Measurements from ENCODE around the gene MDP1. TPM values are rescaled to one million over a fixed set of nuclear protein-coding genes. Genes with fewer than 3 reads are reported as not detected.

The MDP1 gene
- total and polyA plus RNA-seq, 3 experiments from 2014 or later: 15.5 to 25.8 (median 16.2) TPM

GRCh38 chr14:24238123-24238522 is 22.3 kb upstream of the MDP1 start:
- H3K27ac ChIP-seq (ENCODE audit: low read depth, low read length): no peak overlapping the region
- peaks cover 0 to 2% of the 10 kb centered on the region in 2 donors for H3K27me3 Mint-ChIP-seq
- no peaks in the 10 kb centered on the region for H3K27me3 ChIP-seq (ENCODE audit: insufficient read depth, low read length, poor library complexity, severe bottlenecking)
- H3K36me3 ChIP-seq (ENCODE audit: insufficient read depth, low read length): peaks cover 70% of the 10 kb centered on the region
- no peaks in the 10 kb centered on the region for H3K9me3 ChIP-seq (ENCODE audit: low read length)
- ChIA-PET CTCF (interaction anchor here (1.5 to 12.1 kb wide), 4 partner anchors 22 to 193 kb away, joined by 6 to 146 read pairs (median 6); partner anchors contain the start of genes CIDEB, LTB4R, LTB4R2 and MDP1), POLR2A (interaction anchor here (0.7 to 1.4 kb wide), 3 partner anchors 25 to 128 kb away, joined by 3 read pairs; partner anchors contain the start of gene CHMP4A)
- peaks cover 4 to 81% (median 25%) of the 10 kb centered on the region in 3 donors for H3K36me3 Mint-ChIP-seq
- peaks cover 62% of the 10 kb centered on the region for H3K4me1 ChIP-seq (ENCODE audit: insufficient read depth, low read length)
- H3K4me3 Mint-ChIP-seq: peak overlapping the region in 1 of 7 donors; percentile 96
- H3K9me3 Mint-ChIP-seq: no peaks in the 10 kb centered on the region
- peaks cover 76 to 96% (median 91%) of the 10 kb centered on the region in 3 donors for H3K4me1 Mint-ChIP-seq
- DNase-seq: no peak
- peak overlapping the region in 7 of 8 donors; percentile 13 to 99 (median 44) for H3K27ac Mint-ChIP-seq
- H3K4me3 ChIP-seq (ENCODE audit: low read length): no peak overlapping the region

DNA sequence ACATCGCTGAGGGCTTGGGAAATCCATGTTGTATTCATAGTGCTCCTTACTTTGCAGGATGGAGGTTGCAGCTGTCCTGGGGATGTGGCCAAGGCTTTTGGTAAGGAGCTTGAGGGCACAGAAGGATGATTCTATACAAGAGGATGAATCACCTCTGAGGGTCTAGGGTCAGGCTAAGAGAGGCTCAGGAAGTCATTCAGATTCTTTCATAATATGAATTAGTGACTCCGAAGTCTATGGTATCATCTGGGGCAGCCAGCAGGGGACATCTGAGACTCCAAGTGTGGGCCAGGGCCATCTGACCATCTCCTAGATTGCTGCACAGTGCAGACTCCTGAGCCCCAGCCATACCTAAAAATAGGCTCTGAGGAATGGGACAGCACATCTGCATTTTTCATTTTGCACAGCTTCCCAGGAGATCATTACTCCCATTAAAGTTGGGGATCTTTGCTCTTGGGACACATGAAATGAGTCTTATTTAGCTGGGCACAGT is 21.6 kb upstream of the MDP1 start:
- no peaks in the 10 kb centered on the region for H3K9me3 Mint-ChIP-seq
- peaks cover 63% of the 10 kb centered on the region for H3K4me1 ChIP-seq (ENCODE audit: insufficient read depth, low read length)
- H3K4me3 Mint-ChIP-seq: peak overlapping the region in 2 of 7 donors; percentile 27 to 96
- DNase-seq: no peak
- ChIA-PET POLR2A (interaction anchor here (0.9 to 1.4 kb wide), 2 partner anchors 24 to 127 kb away, joined by 3 read pairs; partner anchors contain the start of gene CHMP4A), CTCF (interaction anchor here (1.5 to 12.1 kb wide), 4 partner anchors 22 to 194 kb away, joined by 6 to 146 read pairs (median 6); partner anchors contain the start of genes CIDEB, LTB4R, LTB4R2 and MDP1)
- peaks cover 70% of the 10 kb centered on the region for H3K36me3 ChIP-seq (ENCODE audit: insufficient read depth, low read length)
- H3K9me3 ChIP-seq (ENCODE audit: low read length): no peaks in the 10 kb centered on the region
- H3K4me3 ChIP-seq (ENCODE audit: low read length): no peak overlapping the region
- peaks cover 4 to 84% (median 25%) of the 10 kb centered on the region in 3 donors for H3K36me3 Mint-ChIP-seq
- H3K27ac ChIP-seq (ENCODE audit: low read depth, low read length): no peak overlapping the region
- no peaks in the 10 kb centered on the region for H3K27me3 ChIP-seq (ENCODE audit: insufficient read depth, low read length, poor library complexity, severe bottlenecking)
- H3K27me3 Mint-ChIP-seq: peaks cover 0 to 2% of the 10 kb centered on the region in 2 donors
- H3K27ac Mint-ChIP-seq: peak overlapping the region in 6 of 8 donors; percentile 9 to 99 (median 68)
- peaks cover 76 to 94% (median 92%) of the 10 kb centered on the region in 3 donors for H3K4me1 Mint-ChIP-seq

GRCh38 chr14:24236689-24237462 is 21.0 kb upstream of the MDP1 start:
- Histone ChIP-seq H3K27me3 (ENCODE audit: insufficient read depth, low read length, poor library complexity, severe bottlenecking) (no peaks in the 10 kb centered on the region), H3K4me3 (ENCODE audit: low read length) (no peak overlapping the region), H3K4me1 (ENCODE audit: insufficient read depth, low read length) (peaks cover 62% of the 10 kb centered on the region), H3K27ac (ENCODE audit: low read depth, low read length) (no peak overlapping the region), H3K9me3 (ENCODE audit: low read length) (no peaks in the 10 kb centered on the region), H3K36me3 (ENCODE audit: insufficient read depth, low read length) (peaks cover 70% of the 10 kb centered on the region)
- peaks cover 4 to 83% (median 25%) of the 10 kb centered on the region in 3 donors for H3K36me3 Mint-ChIP-seq
- peak overlapping the region in 4 of 8 donors; percentile 60 to 99 (median 80) for H3K27ac Mint-ChIP-seq
- H3K4me1 Mint-ChIP-seq: peaks cover 72 to 92% (median 91%) of the 10 kb centered on the region in 3 donors
- ChIA-PET CTCF (interaction anchor here (1.5 to 12.1 kb wide), 3 partner anchors 21 to 72 kb away, joined by 6 to 146 read pairs (median 6); partner anchors contain the start of genes CIDEB, LTB4R, LTB4R2 and MDP1), POLR2A (interaction anchor here (1.4 kb wide), 1 partner anchor 24 kb away, joined by 3 read pairs; the partner anchor contains the start of gene CHMP4A)
- no peaks in the 10 kb centered on the region for H3K9me3 Mint-ChIP-seq
- DNase-seq: no peak
- H3K4me3 Mint-ChIP-seq: peak overlapping the region in 2 of 7 donors; percentile 27 to 96
- peaks cover 0 to 2% of the 10 kb centered on the region in 2 donors for H3K27me3 Mint-ChIP-seq

DNA sequence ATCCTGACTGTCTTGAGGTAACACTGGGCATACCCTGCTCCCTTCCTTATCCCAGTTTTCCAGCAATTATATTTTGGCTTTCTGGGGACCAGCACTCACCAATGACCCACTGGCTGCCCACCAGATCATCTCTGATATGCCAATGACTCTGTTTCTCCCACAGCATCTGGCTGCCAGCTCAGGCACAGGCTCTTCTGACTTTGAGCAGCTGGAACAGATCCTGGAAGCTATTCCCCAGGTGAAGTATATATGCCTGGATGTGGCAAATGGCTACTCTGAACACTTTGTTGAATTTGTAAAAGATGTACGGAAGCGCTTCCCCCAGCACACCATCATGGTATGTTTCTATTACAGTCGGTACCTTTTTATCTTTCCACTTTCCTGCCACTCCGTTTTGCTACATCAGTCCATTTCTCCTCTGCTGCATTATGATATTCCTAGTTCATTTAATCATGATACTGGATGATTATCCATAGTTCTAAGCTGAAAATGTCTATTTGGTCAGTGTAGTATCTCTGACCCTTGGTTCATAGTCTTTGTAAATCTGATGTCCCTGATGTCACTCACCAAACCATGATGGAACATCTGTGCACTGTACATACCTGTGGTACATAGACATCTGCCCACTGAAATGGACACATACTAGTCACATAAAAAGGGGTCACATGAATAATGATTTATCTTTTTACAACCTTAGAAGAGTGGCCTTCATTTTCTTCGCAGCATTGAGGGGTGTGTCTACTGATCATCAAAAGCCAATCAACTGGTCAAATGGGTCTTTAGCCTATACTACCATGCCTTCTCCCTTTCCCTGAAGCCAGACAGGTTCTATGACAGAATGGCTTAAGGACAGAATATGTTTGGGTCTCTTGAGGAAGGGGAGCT is 20.2 kb upstream of the MDP1 start:
- Histone ChIP-seq H3K9me3 (ENCODE audit: low read length) (no peaks in the 10 kb centered on the region), H3K4me3 (ENCODE audit: low read length) (no peak overlapping the region), H3K27me3 (ENCODE audit: insufficient read depth, low read length, poor library complexity, severe bottlenecking) (no peaks in the 10 kb centered on the region), H3K27ac (ENCODE audit: low read depth, low read length) (no peak overlapping the region), H3K36me3 (ENCODE audit: insufficient read depth, low read length) (peaks cover 70% of the 10 kb centered on the region), H3K4me1 (ENCODE audit: insufficient read depth, low read length) (peaks cover 62% of the 10 kb centered on the region)
- peak overlapping the region in 2 of 7 donors; percentile 7 to 96 for H3K4me3 Mint-ChIP-seq
- ChIA-PET POLR2A (interaction anchor here (1.4 kb wide), 1 partner anchor 23 kb away, joined by 3 read pairs; the partner anchor contains the start of gene CHMP4A), CTCF (interaction anchor here (1.0 to 12.1 kb wide), 4 partner anchors 20 to 195 kb away, joined by 3 to 146 read pairs (median 5); partner anchors contain the start of genes CIDEB, LTB4R, LTB4R2 and MDP1)
- H3K27me3 Mint-ChIP-seq: peaks cover 0 to 2% of the 10 kb centered on the region in 2 donors
- no peak for DNase-seq
- H3K27ac Mint-ChIP-seq: peak overlapping the region in 7 of 8 donors; percentile 20 to 99 (median 77)
- peaks cover 77 to 94% (median 91%) of the 10 kb centered on the region in 3 donors for H3K4me1 Mint-ChIP-seq
- peaks cover 4 to 84% (median 25%) of the 10 kb centered on the region in 3 donors for H3K36me3 Mint-ChIP-seq
- H3K9me3 Mint-ChIP-seq: no peaks in the 10 kb centered on the region

DNA sequence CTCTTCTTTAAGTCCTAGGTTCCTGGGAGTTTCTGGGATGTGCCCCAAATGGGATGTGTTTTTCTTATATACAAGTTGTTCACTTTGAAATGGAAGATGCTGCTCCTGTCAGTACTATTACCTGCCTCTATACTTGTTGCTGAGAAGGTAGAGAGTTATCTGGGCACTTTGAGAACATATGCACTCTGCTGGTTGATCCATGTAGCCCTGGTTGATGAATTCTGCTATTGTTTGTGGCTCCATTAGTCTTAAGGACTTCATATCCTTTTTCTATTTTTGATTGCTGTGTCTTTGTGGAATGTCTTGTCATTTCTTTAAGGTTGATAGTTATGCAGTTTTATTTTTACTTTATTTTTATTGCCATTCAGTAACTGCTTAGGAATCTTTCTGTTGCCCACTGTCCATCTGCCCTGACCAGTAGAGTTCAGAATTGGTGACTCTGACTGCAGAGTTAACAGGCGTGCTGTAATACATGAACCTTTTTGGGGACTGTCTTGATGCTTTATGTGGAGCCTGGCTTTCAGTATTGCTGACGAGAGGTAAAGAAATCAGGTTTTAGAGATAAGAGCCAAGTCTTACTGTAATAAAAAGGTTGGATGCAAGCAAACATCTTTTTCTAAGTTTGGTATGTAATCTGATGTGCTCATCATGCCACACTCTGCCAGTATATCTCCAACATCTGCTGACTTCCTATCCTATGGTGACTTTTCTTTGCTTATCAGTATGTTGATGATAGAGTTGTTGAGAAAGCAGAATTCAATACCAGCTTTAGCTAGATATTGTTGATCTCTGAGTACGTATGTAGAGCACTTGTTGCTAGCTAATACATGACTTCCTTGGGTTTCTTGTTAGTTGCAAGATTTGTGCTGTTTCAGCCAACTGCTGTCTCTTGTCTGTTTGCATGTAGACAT is 18.5 kb upstream of the MDP1 start:
- Mint-ChIP-seq H3K27me3 (no peaks in the 10 kb centered on the region), H3K4me1 (peaks cover 61 to 80% (median 78%) of the 10 kb centered on the region in 3 donors), H3K4me3 (peak overlapping the region in 6 of 7 donors; percentile 32 to 99 (median 72)), H3K27ac (peak overlapping the region; percentile 40 to 99 (median 76)), H3K9me3 (no peaks in the 10 kb centered on the region), H3K36me3 (peaks cover 0 to 70% (median 21%) of the 10 kb centered on the region in 3 donors)
- Histone ChIP-seq H3K4me1 (ENCODE audit: insufficient read depth, low read length) (peaks cover 50% of the 10 kb centered on the region), H3K27ac (ENCODE audit: low read depth, low read length) (no peak overlapping the region), H3K36me3 (ENCODE audit: insufficient read depth, low read length) (peaks cover 53% of the 10 kb centered on the region), H3K4me3 (ENCODE audit: low read length) (no peak overlapping the region), H3K27me3 (ENCODE audit: insufficient read depth, low read length, poor library complexity, severe bottlenecking) (no peaks in the 10 kb centered on the region), H3K9me3 (ENCODE audit: low read length) (no peaks in the 10 kb centered on the region)
- ChIA-PET POLR2A (interaction anchor here (2.3 kb wide), 1 partner anchor 8 kb away, joined by 30 read pairs; the partner anchor contains the start of gene TINF2), CTCF (interaction anchor here (0.8 to 3.2 kb wide), 8 partner anchors 8 to 197 kb away, joined by 3 to 16 read pairs (median 4); partner anchors contain the start of genes CIDEB, TINF2 and TM9SF1)
- DNase-seq: no peak

DNA sequence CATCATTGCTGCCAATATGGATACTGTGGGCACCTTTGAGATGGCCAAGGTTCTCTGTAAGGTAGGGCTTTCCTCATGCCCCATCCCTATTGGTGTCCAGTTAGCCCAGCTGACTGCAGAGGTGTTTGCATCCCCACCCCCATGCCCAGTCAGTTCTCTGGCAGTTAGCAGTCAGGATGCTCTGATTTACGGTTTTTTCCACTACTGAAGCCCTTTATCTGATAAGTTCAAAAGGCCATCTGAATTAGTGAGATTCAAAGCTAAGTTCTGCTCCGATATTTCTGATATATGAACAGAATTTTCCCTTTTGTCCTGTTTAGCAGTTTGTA is 17.6 kb upstream of the MDP1 start:
- peak overlapping the region; percentile 95 to 99 (median 98) for H3K27ac Mint-ChIP-seq
- no peaks in the 10 kb centered on the region for H3K9me3 ChIP-seq (ENCODE audit: low read length)
- no peaks in the 10 kb centered on the region for H3K27me3 ChIP-seq (ENCODE audit: insufficient read depth, low read length, poor library complexity, severe bottlenecking)
- peak overlapping the region; percentile 92 for H3K4me3 ChIP-seq (ENCODE audit: low read length)
- H3K36me3 ChIP-seq (ENCODE audit: insufficient read depth, low read length): peaks cover 44% of the 10 kb centered on the region
- peak overlapping the region; percentile 79 for H3K27ac ChIP-seq (ENCODE audit: low read depth, low read length)
- POLR2A ChIA-PET: interaction anchor here (2.3 kb wide), 1 partner anchor 9 kb away, joined by 30 read pairs; the partner anchor contains the start of gene TINF2
- peaks cover 0 to 66% (median 21%) of the 10 kb centered on the region in 3 donors for H3K36me3 Mint-ChIP-seq
- no peaks in the 10 kb centered on the region for H3K27me3 Mint-ChIP-seq
- peak overlapping the region; percentile 95 to 99 (median 98) for H3K4me3 Mint-ChIP-seq
- peaks cover 55 to 76% (median 75%) of the 10 kb centered on the region in 3 donors for H3K4me1 Mint-ChIP-seq
- peaks cover 41% of the 10 kb centered on the region for H3K4me1 ChIP-seq (ENCODE audit: insufficient read depth, low read length)
- CTCF ChIA-PET: interaction anchor here (0.6 to 3.2 kb wide), 4 partner anchors 9 to 123 kb away, joined by 3 to 16 read pairs (median 4); partner anchors contain the start of genes MDP1, TINF2 and TM9SF1
- no peaks in the 10 kb centered on the region for H3K9me3 Mint-ChIP-seq
- DNase-seq: no peak
